ENCODE results near the gene LAMTOR1.

The LAMTOR1 gene

DNA sequence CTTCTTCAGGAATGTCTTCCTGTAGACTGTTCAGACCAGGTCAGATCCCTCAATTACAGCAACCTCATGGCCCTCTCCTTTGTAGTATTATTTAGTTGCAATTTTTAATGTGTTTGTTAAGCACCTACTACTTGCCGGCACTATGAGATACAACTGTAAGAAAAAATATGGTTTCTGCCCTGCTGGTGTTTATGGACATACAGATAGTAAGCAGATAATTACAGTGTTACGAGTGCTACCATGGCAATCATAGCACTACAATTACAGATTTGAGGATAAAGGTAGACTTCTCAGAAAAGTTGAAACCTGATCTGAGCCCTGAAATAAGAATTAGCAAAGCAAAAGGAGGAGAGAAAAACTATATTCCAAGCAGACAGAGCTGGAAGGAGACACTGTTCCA lies 19.7 kb downstream of the LAMTOR1 start:
- Histone ChIP-seq H3K4me2 (ENCODE audit: low read length) (no peak overlapping the region), H2AFZ (ENCODE audit: insufficient read depth, low read length, poor library complexity) (no peak overlapping the region), H3K4me3 (ENCODE audit: low read depth, low read length) (no peak overlapping the region), H3K36me3 (ENCODE audit: control insufficient read depth in 1 of 2, insufficient read depth in 2 of 2, low read length in 2 of 2) (no peaks in the 10 kb centered on the region), H2BK5ac (ENCODE audit: low read depth, low read length, poor library complexity) (no peak overlapping the region), H3K27me3 (ENCODE audit: insufficient read depth, low read length) (no peaks in the 10 kb centered on the region), H3K4ac (ENCODE audit: low read depth, low read length) (no peak overlapping the region), H2AK5ac (ENCODE audit: low read length) (no peak overlapping the region), H3K9ac (ENCODE audit: low read length) (no peak overlapping the region), H2BK12ac (ENCODE audit: low read length) (no peak overlapping the region), H4K12ac (ENCODE audit: low read depth, low read length) (no peak overlapping the region), H3K79me2 (ENCODE audit: control insufficient read depth, insufficient read depth, low read length, poor library complexity) (peaks cover 12% of the 10 kb centered on the region), H3K23ac (ENCODE audit: low read length) (no peak overlapping the region), H3K27ac (ENCODE audit: low read depth, low read length) (no peak overlapping the region), H3K14ac (ENCODE audit: low read length) (no peak overlapping the region), H4K8ac (ENCODE audit: low read depth, low read length) (no peak overlapping the region), H3K4me1 (ENCODE audit: control insufficient read depth in 1 of 2, insufficient read depth in 2 of 2, low read length in 2 of 2) (peaks cover 9 to 10% of the 10 kb centered on the region in 2 experiments), H3K79me1 (ENCODE audit: low read length) (peaks cover 11% of the 10 kb centered on the region), H3K9me3 (ENCODE audit: insufficient read depth, low read depth, low read length) (no peaks in the 10 kb centered on the region), H3K18ac (ENCODE audit: low read length) (no peak overlapping the region), H2BK120ac (ENCODE audit: insufficient read depth, low read length, poor library complexity) (no peak overlapping the region), H4K91ac (ENCODE audit: low read depth, low read length) (no peak overlapping the region)
- WGBS (ENCODE audit: extremely low coverage, insufficient coverage, insufficient read length) = no CpG with 5 or more reads among the region's 2 CpGs
- DNase-seq = no peak

DNA sequence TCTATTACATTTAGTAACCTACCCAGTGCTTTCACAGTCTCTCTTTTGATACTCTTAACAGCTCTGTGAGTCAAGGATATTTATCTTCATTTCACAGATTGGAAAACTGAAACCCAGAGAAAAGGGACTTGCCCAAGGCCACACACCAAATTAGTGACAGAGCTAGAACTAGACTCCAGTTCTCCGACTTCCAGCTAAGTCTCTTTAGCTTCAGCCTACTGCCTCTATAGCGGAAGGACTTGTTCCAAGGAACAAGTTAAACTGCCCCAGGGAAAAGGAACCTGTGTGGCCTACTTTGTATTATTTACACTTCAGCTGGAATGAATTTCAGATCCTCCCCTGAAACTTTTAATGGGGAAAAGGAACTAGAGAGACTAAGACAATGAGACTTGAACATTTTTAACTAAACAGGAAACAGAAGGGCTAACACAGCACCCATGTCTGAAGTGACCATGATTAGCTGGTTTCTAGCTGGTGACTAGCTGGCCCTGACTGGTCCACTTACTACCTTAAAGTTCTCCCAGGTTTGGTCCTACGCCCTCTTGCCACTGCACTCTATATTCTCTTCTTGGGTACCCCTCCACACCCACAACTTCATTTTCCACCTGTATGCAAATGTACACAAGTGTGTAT lies 21.2 kb downstream of the LAMTOR1 start:
- Histone ChIP-seq H3K27me3 (ENCODE audit: insufficient read depth, low read length) (no peaks in the 10 kb centered on the region), H3K9ac (ENCODE audit: low read length) (no peak overlapping the region), H4K91ac (ENCODE audit: low read depth, low read length) (no peak overlapping the region), H2AK5ac (ENCODE audit: low read length) (no peak overlapping the region), H3K27ac (ENCODE audit: low read depth, low read length) (peak overlapping the region; percentile 83), H3K4me2 (ENCODE audit: low read length) (no peak overlapping the region), H3K9me3 (ENCODE audit: insufficient read depth, low read depth, low read length) (no peaks in the 10 kb centered on the region), H2BK120ac (ENCODE audit: insufficient read depth, low read length, poor library complexity) (no peak overlapping the region), H3K4me1 (ENCODE audit: control insufficient read depth in 1 of 2, insufficient read depth in 2 of 2, low read length in 2 of 2) (peaks cover 9 to 10% of the 10 kb centered on the region in 2 experiments), H2BK5ac (ENCODE audit: low read depth, low read length, poor library complexity) (no peak overlapping the region), H3K4me3 (ENCODE audit: low read depth, low read length) (no peak overlapping the region), H4K12ac (ENCODE audit: low read depth, low read length) (no peak overlapping the region), H3K79me2 (ENCODE audit: control insufficient read depth, insufficient read depth, low read length, poor library complexity) (peaks cover 12% of the 10 kb centered on the region), H3K23ac (ENCODE audit: low read length) (no peak overlapping the region), H2BK12ac (ENCODE audit: low read length) (no peak overlapping the region), H3K79me1 (ENCODE audit: low read length) (peaks cover 11% of the 10 kb centered on the region), H4K8ac (ENCODE audit: low read depth, low read length) (no peak overlapping the region), H3K4ac (ENCODE audit: low read depth, low read length) (no peak overlapping the region), H3K36me3 (ENCODE audit: control insufficient read depth in 1 of 2, insufficient read depth in 2 of 2, low read length in 2 of 2) (no peaks in the 10 kb centered on the region), H3K14ac (ENCODE audit: low read length) (no peak overlapping the region), H3K18ac (ENCODE audit: low read length) (no peak overlapping the region), H2AFZ (ENCODE audit: insufficient read depth, low read length, poor library complexity) (no peak overlapping the region)
- no CpG with 5 or more reads among the region's 3 CpGs for WGBS (ENCODE audit: extremely low coverage, insufficient coverage, insufficient read length)
- DNase-seq = peak; percentile 66 to 82

DNA sequence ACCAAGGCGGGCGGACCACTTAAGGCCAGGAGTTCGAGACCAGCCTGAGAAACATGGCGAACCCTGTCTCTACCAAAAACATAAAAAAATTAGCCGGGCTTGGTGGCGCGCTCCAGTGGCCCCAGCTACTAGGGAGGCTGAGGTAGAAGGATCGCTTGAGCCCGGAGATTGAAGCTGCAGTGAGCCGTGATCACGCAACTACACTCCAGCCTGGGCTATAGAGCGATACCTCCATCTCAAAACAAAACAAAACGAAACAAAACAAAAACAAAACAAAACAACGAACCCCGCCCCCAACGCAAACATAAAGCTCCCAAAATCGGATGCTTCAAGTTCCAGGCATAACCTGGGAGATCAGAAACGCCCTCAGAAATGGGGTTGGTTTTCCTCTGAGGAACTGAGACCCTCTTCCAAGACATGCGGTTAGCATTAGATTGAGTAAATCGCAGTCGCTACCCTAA lies 21.9 kb downstream of the LAMTOR1 start:
- Histone ChIP-seq H3K79me1 (ENCODE audit: low read length) (peaks cover 11% of the 10 kb centered on the region), H3K9ac (ENCODE audit: low read length) (no peak overlapping the region), H3K9me3 (ENCODE audit: insufficient read depth, low read depth, low read length) (no peaks in the 10 kb centered on the region), H3K27ac (ENCODE audit: low read depth, low read length) (peak overlapping the region; percentile 83), H3K14ac (ENCODE audit: low read length) (peak overlapping the region; percentile 85), H3K4me3 (ENCODE audit: low read depth, low read length) (peak overlapping the region; percentile 53), H2BK5ac (ENCODE audit: low read depth, low read length, poor library complexity) (peak overlapping the region; percentile 83), H2BK12ac (ENCODE audit: low read length) (peak overlapping the region; percentile 61), H3K4ac (ENCODE audit: low read depth, low read length) (peak overlapping the region; percentile 56), H4K91ac (ENCODE audit: low read depth, low read length) (peak overlapping the region; percentile 95), H3K4me1 (ENCODE audit: control insufficient read depth in 1 of 2, insufficient read depth in 2 of 2, low read length in 2 of 2) (peaks cover 9 to 10% of the 10 kb centered on the region in 2 experiments), H2AK5ac (ENCODE audit: low read length) (peak overlapping the region; percentile 74), H3K18ac (ENCODE audit: low read length) (peak overlapping the region; percentile 93), H2BK120ac (ENCODE audit: insufficient read depth, low read length, poor library complexity) (peak overlapping the region; percentile 77), H4K12ac (ENCODE audit: low read depth, low read length) (peak overlapping the region; percentile 91), H3K79me2 (ENCODE audit: control insufficient read depth, insufficient read depth, low read length, poor library complexity) (peaks cover 12% of the 10 kb centered on the region), H3K36me3 (ENCODE audit: control insufficient read depth in 1 of 2, insufficient read depth in 2 of 2, low read length in 2 of 2) (no peaks in the 10 kb centered on the region), H4K8ac (ENCODE audit: low read depth, low read length) (peak overlapping the region; percentile 98), H3K27me3 (ENCODE audit: insufficient read depth, low read length) (no peaks in the 10 kb centered on the region), H2AFZ (ENCODE audit: insufficient read depth, low read length, poor library complexity) (peak overlapping the region; percentile 86), H3K4me2 (ENCODE audit: low read length) (peak overlapping the region; percentile 58), H3K23ac (ENCODE audit: low read length) (no peak overlapping the region)
- 100% methylated on average over 4 of the region's 21 CpGs for WGBS (ENCODE audit: extremely low coverage, insufficient coverage, insufficient read length)
- DNase-seq = peak; percentile 34 to 63

DNA sequence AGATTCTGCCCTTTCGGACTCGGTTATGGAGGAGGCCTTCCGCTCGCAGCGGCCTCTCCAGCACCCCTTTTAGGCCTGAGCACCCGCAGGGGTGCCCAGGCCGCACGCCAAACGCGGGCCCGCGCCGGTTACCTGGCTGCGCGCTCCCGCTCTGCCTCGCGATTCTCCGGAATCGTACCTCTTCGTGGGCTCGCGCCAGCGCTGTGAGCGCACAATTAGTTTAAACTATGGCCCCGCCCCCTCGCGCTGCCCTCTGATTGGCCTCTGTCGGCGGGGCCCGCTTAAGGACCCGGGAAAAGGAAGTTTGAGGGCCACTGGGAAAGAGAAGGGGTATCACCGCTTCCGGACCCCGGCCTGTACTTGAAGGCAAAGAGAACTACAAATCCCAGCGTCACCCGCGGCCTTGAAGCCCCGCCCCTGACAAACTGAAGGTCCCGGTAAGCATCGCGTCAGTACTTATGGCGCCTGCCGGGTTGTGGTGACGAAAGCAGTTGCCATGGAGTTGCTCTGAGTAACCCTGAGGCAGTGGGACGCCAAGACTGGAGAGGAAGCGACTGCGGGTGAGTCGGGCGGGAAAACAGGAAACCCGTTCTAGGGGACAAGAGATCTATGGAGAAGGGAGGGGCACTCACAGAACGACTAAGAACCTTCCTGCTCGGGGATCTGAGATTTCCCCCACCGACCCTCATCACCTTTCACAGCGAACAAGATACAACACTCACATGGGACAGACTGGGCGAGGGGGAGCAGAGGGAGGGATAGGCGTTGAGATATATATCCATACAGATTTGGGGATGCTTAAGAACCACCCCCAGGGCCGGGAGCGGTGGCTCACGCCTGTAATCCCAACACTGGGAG lies 22.5 kb downstream of the LAMTOR1 start, which contains the start of the genes LRRC51 and NUMA1:
LRRC51 (plus strand) TSS at position 525 of the 858 bp plus-strand sequence. CDS start 8,234 bp downstream, outside the sequence.
NUMA1 (minus strand) TSS at position 217 of the 858 bp plus-strand sequence. CDS start 44,599 bp downstream, outside the sequence.
- H3K9ac ChIP-seq (ENCODE audit: low read length) = peak within 1 kb of the TSS; percentile 95
- H3K9me3 ChIP-seq (ENCODE audit: insufficient read depth, low read depth, low read length) = no peaks in the 10 kb centered on the region
- H2BK12ac ChIP-seq (ENCODE audit: low read length) = peak within 1 kb of the TSS; percentile 61
- peak within 1 kb of the TSS; percentile 85 for H2BK5ac ChIP-seq (ENCODE audit: low read depth, low read length, poor library complexity)
- no peaks in the 10 kb centered on the region for H3K27me3 ChIP-seq (ENCODE audit: insufficient read depth, low read length)
- H3K36me3 ChIP-seq (ENCODE audit: control insufficient read depth in 1 of 2, insufficient read depth in 2 of 2, low read length in 2 of 2) = peaks cover 0 to 2% of the 10 kb centered on the region in 2 experiments
- H3K18ac ChIP-seq (ENCODE audit: low read length) = peak within 1 kb of the TSS; percentile 93
- H3K4me3 ChIP-seq (ENCODE audit: low read depth, low read length) = peak within 1 kb of the TSS; percentile 92
- H3K14ac ChIP-seq (ENCODE audit: low read length) = peak within 1 kb of the TSS; percentile 85
- H3K4me2 ChIP-seq (ENCODE audit: low read length) = peak within 1 kb of the TSS; percentile 95
- no CpG with 5 or more reads among the region's 60 CpGs for WGBS (ENCODE audit: extremely low coverage, insufficient coverage, insufficient read length)
- DNase-seq = peak; percentile 100
- H2BK120ac ChIP-seq (ENCODE audit: insufficient read depth, low read length, poor library complexity) = peak within 1 kb of the TSS; percentile 77
- peak within 1 kb of the TSS; percentile 90 for H3K4ac ChIP-seq (ENCODE audit: low read depth, low read length)
- peaks cover 11% of the 10 kb centered on the region for H3K79me1 ChIP-seq (ENCODE audit: low read length)
- peak within 1 kb of the TSS; percentile 86 for H2AFZ ChIP-seq (ENCODE audit: insufficient read depth, low read length, poor library complexity)
- peak within 1 kb of the TSS; percentile 95 for H4K91ac ChIP-seq (ENCODE audit: low read depth, low read length)
- peak within 1 kb of the TSS; percentile 98 for H4K8ac ChIP-seq (ENCODE audit: low read depth, low read length)
- peak within 1 kb of the TSS; percentile 74 for H2AK5ac ChIP-seq (ENCODE audit: low read length)
- H3K4me1 ChIP-seq (ENCODE audit: control insufficient read depth in 1 of 2, insufficient read depth in 2 of 2, low read length in 2 of 2) = peaks cover 9 to 10% of the 10 kb centered on the region in 2 experiments
- no peak within 1 kb of the TSS for H3K23ac ChIP-seq (ENCODE audit: low read length)
- peak within 1 kb of the TSS; percentile 83 for H3K27ac ChIP-seq (ENCODE audit: low read depth, low read length)
- peaks cover 12% of the 10 kb centered on the region for H3K79me2 ChIP-seq (ENCODE audit: control insufficient read depth, insufficient read depth, low read length, poor library complexity)
- peak within 1 kb of the TSS; percentile 91 for H4K12ac ChIP-seq (ENCODE audit: low read depth, low read length)

Data from trophoblast cell (in vitro differentiated cells and primary cell).